Parathyroid adenoma (tissue), 2 donors: ENCODE data around the gene PDIA5.

Source experiments
- H2AFZ ChIP-seq: fragments of 300-600 bp; sonication (generic); one replicate; pipeline ENCODE4 v1.7.0; 2017; ENCODE audit warnings: antibody characterized with exemption, mild to moderate bottlenecking
- H3K27ac ChIP-seq: fragments of 300-600 bp; sonication (generic); one replicate; pipeline ENCODE4 v1.7.0; 2017
- H3K27me3 ChIP-seq: fragments of 300-600 bp; sonication (generic); one replicate; pipeline ENCODE4 v1.7.0; 2017; ENCODE audit warnings: low read length; ENCODE audit not compliant: control insufficient read depth, insufficient read depth
- H3K36me3 ChIP-seq: fragments of 300-600 bp; sonication (generic); one replicate; pipeline ENCODE4 v1.7.0; 2017; ENCODE audit warnings: low read length; ENCODE audit not compliant: control insufficient read depth, insufficient read depth
- H3K4me1 ChIP-seq: fragments of 300-600 bp; sonication (generic); one replicate; pipeline ENCODE4 v1.7.0; 2017; ENCODE audit warnings: control low read depth
- H3K4me2 ChIP-seq: fragments of 300-600 bp; sonication (generic); one replicate; pipeline ENCODE4 v1.7.0; 2017; ENCODE audit warnings: low read length
- H3K4me3 ChIP-seq: fragments of 300-600 bp; sonication (generic); one replicate; pipeline ENCODE4 v1.7.0; 2017; ENCODE audit warnings: low read depth, low read length
- H3K79me2 ChIP-seq: fragments of 300-600 bp; sonication (generic); one replicate; pipeline ENCODE4 v1.7.0; 2017; ENCODE audit warnings: control low read depth
- H3K9ac ChIP-seq: fragments of 300-600 bp; sonication (generic); one replicate; pipeline ENCODE4 v1.7.0; 2017; ENCODE audit warnings: mild to moderate bottlenecking
- H3K9me3 ChIP-seq: fragments of 300-600 bp; sonication (generic); one replicate; pipeline ENCODE4 v1.7.0; 2017; ENCODE audit warnings: low read length; ENCODE audit not compliant: control insufficient read depth
- TF ChIP-seq, protein P1 (sequence below): fragments of 300-600 bp; sonication (generic); IDR thresholded peaks from one replicate; pipeline ENCODE4 v1.7.0; 2017; ENCODE audit warnings: antibody characterized with exemption, mild to moderate bottlenecking
- donor health status: primary hyperparathyroidism.

PDIA5 gene

DNA sequence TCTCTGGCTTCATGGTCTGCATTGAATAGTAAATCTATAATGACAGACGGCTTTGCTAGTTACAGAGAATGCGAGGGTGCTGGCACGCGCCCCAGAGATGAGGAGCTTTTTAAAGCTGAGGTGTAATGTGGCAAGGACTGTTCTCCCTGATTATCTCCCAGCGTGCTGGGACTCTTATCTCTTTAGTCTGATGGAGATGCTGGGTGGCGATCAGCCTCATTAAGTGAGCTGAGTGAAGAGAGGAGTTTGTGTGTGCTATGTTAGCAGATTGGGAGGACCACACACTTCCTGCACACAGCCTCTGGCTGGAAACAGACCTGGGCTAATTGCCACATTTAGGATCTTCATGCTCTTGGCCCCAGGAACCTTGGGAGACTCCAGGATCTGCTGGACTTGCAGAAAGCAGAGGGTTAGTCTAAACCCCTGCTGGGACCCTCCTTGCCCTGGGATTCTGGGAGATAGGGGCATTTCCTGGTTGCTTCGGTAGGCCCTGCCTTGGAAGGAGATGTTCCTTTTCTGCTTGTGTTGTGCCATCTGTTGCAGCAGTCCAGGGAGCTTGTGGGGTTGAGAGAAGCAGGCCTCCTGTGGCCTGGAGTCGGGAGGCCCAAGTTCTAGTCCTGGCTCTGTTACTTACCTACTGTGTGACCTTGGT, 15.0 kb downstream of the PDIA5 start:
- TF ChIP-seq, protein P1, sequence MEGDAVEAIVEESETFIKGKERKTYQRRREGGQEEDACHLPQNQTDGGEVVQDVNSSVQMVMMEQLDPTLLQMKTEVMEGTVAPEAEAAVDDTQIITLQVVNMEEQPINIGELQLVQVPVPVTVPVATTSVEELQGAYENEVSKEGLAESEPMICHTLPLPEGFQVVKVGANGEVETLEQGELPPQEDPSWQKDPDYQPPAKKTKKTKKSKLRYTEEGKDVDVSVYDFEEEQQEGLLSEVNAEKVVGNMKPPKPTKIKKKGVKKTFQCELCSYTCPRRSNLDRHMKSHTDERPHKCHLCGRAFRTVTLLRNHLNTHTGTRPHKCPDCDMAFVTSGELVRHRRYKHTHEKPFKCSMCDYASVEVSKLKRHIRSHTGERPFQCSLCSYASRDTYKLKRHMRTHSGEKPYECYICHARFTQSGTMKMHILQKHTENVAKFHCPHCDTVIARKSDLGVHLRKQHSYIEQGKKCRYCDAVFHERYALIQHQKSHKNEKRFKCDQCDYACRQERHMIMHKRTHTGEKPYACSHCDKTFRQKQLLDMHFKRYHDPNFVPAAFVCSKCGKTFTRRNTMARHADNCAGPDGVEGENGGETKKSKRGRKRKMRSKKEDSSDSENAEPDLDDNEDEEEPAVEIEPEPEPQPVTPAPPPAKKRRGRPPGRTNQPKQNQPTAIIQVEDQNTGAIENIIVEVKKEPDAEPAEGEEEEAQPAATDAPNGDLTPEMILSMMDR, result no peak
- Histone ChIP-seq H3K9ac (no peak overlapping the region), H3K4me2 (peak overlapping the region; percentile 45), H3K9me3 (no peaks in the 10 kb centered on the region), H3K27me3 (no peaks in the 10 kb centered on the region), H2AFZ (no peak overlapping the region), H3K27ac (no peak overlapping the region), H3K36me3 (no peaks in the 10 kb centered on the region), H3K79me2 (peaks cover 17% of the 10 kb centered on the region), H3K4me3 (peak overlapping the region; percentile 35), H3K4me1 (peaks cover 25% of the 10 kb centered on the region)

DNA sequence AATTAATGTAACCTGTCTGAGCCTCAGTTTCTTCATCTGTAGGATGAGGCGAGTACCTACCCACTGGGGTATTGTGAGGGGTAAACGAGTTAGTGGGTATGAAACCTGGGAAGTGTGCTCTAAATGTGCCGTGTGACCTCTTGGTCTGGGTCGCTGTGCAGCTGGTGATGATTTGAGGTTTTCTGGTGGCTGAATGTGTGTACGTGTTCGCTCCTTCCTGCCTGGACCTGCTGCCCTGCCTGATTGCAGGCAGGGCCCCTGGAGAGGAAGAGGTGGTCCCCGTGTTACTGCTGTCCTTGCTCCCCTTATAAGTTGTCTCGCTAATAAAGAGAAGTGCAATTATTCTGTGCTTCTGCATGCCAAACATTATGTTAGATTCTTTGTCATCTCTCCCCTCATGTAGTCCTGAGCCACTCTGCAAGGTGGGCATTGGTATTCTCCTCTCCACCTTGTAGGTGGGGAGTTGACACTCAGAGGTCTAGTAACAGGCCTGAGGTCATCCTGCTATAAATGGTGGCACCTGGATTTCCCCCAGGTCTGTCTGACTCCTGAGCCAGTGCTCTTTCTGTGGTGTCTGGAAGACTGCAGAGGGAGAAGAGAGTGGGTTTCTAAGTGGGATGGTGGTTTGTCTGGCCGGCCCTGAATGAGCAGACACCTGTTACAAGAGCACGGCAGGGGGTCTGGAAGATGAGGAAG, 15.7 kb downstream of the PDIA5 start:
- Histone ChIP-seq H3K79me2 (peaks cover 17% of the 10 kb centered on the region), H3K4me2 (peak overlapping the region; percentile 23), H3K9ac (no peak overlapping the region), H2AFZ (no peak overlapping the region), H3K4me1 (peaks cover 22% of the 10 kb centered on the region), H3K4me3 (no peak overlapping the region), H3K27me3 (no peaks in the 10 kb centered on the region), H3K27ac (no peak overlapping the region), H3K36me3 (no peaks in the 10 kb centered on the region), H3K9me3 (no peaks in the 10 kb centered on the region)
- TF ChIP-seq, protein P1, result no peak

DNA sequence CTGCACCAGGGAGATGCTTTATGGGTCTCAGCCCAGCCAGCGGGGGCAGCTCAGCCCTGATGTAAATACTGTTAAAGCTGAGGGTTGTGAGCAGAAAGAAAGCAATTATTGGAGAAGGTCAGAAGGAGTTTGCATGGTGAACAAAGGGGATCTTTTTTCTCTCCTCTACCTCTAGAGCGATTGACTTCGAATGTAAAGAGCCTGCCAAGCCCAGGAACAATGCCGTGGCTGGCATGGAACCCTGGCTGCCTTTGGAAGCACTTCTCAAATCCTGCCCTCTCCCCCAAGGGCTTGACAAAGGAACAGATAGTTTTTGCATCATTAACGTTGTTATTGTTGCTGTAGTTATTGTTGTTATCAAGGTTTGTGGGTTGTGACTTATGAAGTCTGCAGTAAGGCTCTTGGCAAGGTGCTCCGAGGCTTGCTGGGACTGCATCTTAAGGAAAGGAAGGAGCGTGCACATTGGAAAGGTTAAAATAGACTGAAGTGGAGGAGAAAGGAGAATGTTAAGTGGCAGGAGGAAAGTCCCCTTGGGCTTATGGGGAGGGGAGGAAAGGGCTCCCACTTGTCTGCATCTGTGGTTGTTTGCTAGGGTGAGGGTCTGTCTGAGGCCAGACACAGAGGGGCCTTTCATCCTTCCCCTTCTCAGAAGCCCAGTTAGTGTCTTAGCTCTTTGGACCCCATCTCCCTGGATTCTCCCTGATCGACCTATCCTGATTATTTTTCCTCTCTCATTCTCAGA, 16.7 kb downstream of the PDIA5 start:
- H3K79me2 ChIP-seq, result peaks cover 18% of the 10 kb centered on the region
- H3K36me3 ChIP-seq, result no peaks in the 10 kb centered on the region
- no peak overlapping the region for H3K27ac ChIP-seq
- no peaks in the 10 kb centered on the region for H3K27me3 ChIP-seq
- TF ChIP-seq, protein P1, result no peak
- H2AFZ ChIP-seq, result no peak overlapping the region
- no peak overlapping the region for H3K4me3 ChIP-seq
- H3K4me1 ChIP-seq, result peaks cover 22% of the 10 kb centered on the region
- no peaks in the 10 kb centered on the region for H3K9me3 ChIP-seq
- H3K9ac ChIP-seq, result no peak overlapping the region
- H3K4me2 ChIP-seq, result no peak overlapping the region

DNA sequence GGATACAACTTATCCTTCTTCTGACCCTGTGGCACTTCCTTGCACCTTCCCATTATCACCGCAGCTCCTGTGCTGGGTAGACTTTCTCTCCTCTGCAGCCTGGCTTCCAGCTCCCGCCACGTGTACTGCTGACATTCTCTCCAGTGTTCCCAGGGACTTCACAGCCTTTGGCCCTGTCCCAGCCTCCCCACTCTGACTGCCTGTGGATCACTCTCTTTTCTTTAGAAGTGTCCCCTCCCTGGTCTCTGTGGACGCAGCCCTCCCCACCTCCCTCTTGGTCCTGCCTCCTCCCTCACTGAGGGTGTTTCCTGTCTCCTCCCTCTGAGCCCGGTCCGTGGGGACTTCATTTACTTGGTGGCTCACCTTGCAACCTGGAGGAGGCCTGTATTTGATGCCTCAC, 17.4 kb downstream of the PDIA5 start:
- TF ChIP-seq, protein P1, result no peak
- peak overlapping the region; percentile 50 for H2AFZ ChIP-seq
- H3K36me3 ChIP-seq, result no peaks in the 10 kb centered on the region
- no peak overlapping the region for H3K9ac ChIP-seq
- H3K4me1 ChIP-seq, result peaks cover 22% of the 10 kb centered on the region
- H3K9me3 ChIP-seq, result no peaks in the 10 kb centered on the region
- peak overlapping the region; percentile 39 for H3K4me2 ChIP-seq
- no peaks in the 10 kb centered on the region for H3K27me3 ChIP-seq
- peaks cover 18% of the 10 kb centered on the region for H3K79me2 ChIP-seq
- no peak overlapping the region for H3K4me3 ChIP-seq
- peak overlapping the region; percentile 26 for H3K27ac ChIP-seq
